ENCODE results near the gene ARHGEF6. TPM values are rescaled to one million over a fixed set of nuclear protein-coding genes. Genes with fewer than 3 reads are reported as not detected.
A peak's percentile ranks its signal among the peaks of the same experiment; 100 is the strongest.

The ARHGEF6 gene
- total RNA-seq, 1 donor from 2014 or later, result 0.26 TPM

- FAIRE-seq (no peak), DNase-seq (ENCODE audit: low read depth) (peak; percentile 47)
- no peak overlapping the region for H3K4me3 ChIP-seq (ENCODE audit: low read depth, low read length)
- H3K36me3 ChIP-seq (ENCODE audit: control insufficient read depth, insufficient read depth, low read length), result no peaks in the 10 kb centered on the region
- no peaks in the 10 kb centered on the region for H3K27me3 ChIP-seq (ENCODE audit: control insufficient read depth, insufficient read depth, low read length)
- TF ChIP-seq CTCF (IDR thresholded peaks at IDR 0.05; ENCODE audit: insufficient read depth, low read length, severe bottlenecking), result no peak
Measured at GRCh38 chrX:136710325-136710951, 70.3 kb downstream of the ARHGEF6 start.

- peak; percentile 19 for TF ChIP-seq CTCF (IDR thresholded peaks at IDR 0.05; ENCODE audit: insufficient read depth, low read length, severe bottlenecking)
- Histone ChIP-seq H3K36me3 (ENCODE audit: control insufficient read depth, insufficient read depth, low read length) (no peaks in the 10 kb centered on the region), H3K4me3 (ENCODE audit: low read depth, low read length) (no peak overlapping the region), H3K27me3 (ENCODE audit: control insufficient read depth, insufficient read depth, low read length) (no peaks in the 10 kb centered on the region)
- FAIRE-seq (no peak), DNase-seq (ENCODE audit: low read depth) (peak; percentile 21)
Measured at GRCh38 chrX:136708348-136708747, 72.4 kb downstream of the ARHGEF6 start.

- no peak for TF ChIP-seq CTCF (IDR thresholded peaks at IDR 0.05; ENCODE audit: insufficient read depth, low read length, severe bottlenecking)
- Histone ChIP-seq H3K27me3 (ENCODE audit: control insufficient read depth, insufficient read depth, low read length) (no peaks in the 10 kb centered on the region), H3K36me3 (ENCODE audit: control insufficient read depth, insufficient read depth, low read length) (no peaks in the 10 kb centered on the region), H3K4me3 (ENCODE audit: low read depth, low read length) (no peak overlapping the region)
- FAIRE-seq (no peak), DNase-seq (ENCODE audit: low read depth) (no peak)
Measured at GRCh38 chrX:136697156-136697555, 83.6 kb downstream of the ARHGEF6 start.

DNA sequence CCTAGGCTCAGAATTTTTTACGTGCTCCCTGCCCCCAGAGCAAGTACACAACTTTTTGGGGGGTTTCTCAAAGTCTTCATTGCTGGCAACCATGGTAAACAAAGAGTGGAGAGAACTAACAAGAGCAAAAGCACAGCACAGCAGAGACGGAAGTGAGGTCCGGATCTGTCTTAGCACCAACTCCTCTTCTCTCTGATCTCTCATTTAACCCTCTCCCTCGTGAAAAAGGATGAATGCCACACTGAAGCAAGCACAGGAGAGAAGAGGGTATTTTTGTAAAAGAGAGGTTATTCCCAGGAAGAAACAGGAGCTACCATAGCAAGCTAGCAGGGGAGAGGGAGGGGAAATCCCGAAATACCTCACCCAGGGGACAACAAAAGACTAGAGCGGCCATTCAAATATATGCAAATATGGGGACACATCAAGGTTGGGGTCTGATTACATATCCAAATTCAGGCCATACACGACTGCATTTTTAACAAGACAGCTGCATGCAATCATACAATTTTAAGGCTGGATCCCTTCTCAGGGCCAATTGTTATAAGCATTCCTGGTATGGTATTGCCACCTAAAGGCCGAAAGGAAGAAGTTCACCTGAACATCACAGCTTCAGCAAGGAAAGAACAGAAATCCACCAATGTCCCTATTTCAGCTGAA lies 86.2 kb downstream of the ARHGEF6 start:
- DNase-seq (ENCODE audit: low read depth), result peak; percentile 30
- TF ChIP-seq CTCF (IDR thresholded peaks at IDR 0.05; ENCODE audit: insufficient read depth, low read length, severe bottlenecking), result peak; percentile 55
- H3K4me3 ChIP-seq (ENCODE audit: low read depth, low read length), result no peak overlapping the region
- no peaks in the 10 kb centered on the region for H3K27me3 ChIP-seq (ENCODE audit: control insufficient read depth, insufficient read depth, low read length)
- FAIRE-seq, result no peak
- no peaks in the 10 kb centered on the region for H3K36me3 ChIP-seq (ENCODE audit: control insufficient read depth, insufficient read depth, low read length)

GRCh38 chrX:136692271-136692670 lies 88.5 kb downstream of the ARHGEF6 start:
- FAIRE-seq, result no peak
- no peaks in the 10 kb centered on the region for H3K27me3 ChIP-seq (ENCODE audit: control insufficient read depth, insufficient read depth, low read length)
- peak; percentile 4 for DNase-seq (ENCODE audit: low read depth)
- no peaks in the 10 kb centered on the region for H3K36me3 ChIP-seq (ENCODE audit: control insufficient read depth, insufficient read depth, low read length)
- no peak overlapping the region for H3K4me3 ChIP-seq (ENCODE audit: low read depth, low read length)
- TF ChIP-seq CTCF (IDR thresholded peaks at IDR 0.05; ENCODE audit: insufficient read depth, low read length, severe bottlenecking), result no peak
